Endothelial cell (in vitro differentiated cells): Measurements from ENCODE around the gene FBXO15. TPM values are rescaled to one million over a fixed set of nuclear protein-coding genes. Genes with fewer than 3 reads are reported as not detected.
A peak's percentile ranks its signal among the peaks of the same experiment; 100 is the strongest.

ENCODE experiments used
- DNase-seq: peaks from one replicate; pipeline ENCODE4 v3.0.0; 2021; ENCODE audit warnings: low spot score
- H3K27ac Mint-ChIP-seq: one replicate; pipeline ENCODE4 v1.8.0; 2021; ENCODE audit warnings: mixed read lengths, inconsistent platforms; ENCODE audit not compliant: unreplicated experiment
- H3K27me3 Mint-ChIP-seq: one replicate; pipeline ENCODE4 v1.8.0; 2021; ENCODE audit warnings: mild to moderate bottlenecking, moderate library complexity, mixed read lengths, inconsistent platforms; ENCODE audit not compliant: unreplicated experiment
- H3K36me3 Mint-ChIP-seq: one replicate; pipeline ENCODE4 v1.8.0; 2021; ENCODE audit warnings: mild to moderate bottlenecking, low read depth, mixed read lengths, inconsistent platforms; ENCODE audit not compliant: unreplicated experiment
- H3K4me1 Mint-ChIP-seq: one replicate; pipeline ENCODE4 v1.8.0; 2021; ENCODE audit warnings: mild to moderate bottlenecking, mixed read lengths, inconsistent platforms; ENCODE audit not compliant: unreplicated experiment
- H3K4me3 Mint-ChIP-seq: one replicate; pipeline ENCODE4 v1.8.0; 2021; ENCODE audit warnings: mild to moderate bottlenecking, mixed read lengths, inconsistent platforms; ENCODE audit not compliant: unreplicated experiment
- H3K9me3 Mint-ChIP-seq: one replicate; pipeline ENCODE4 v1.8.0; 2021; ENCODE audit warnings: mixed read lengths, inconsistent platforms; ENCODE audit not compliant: unreplicated experiment
- total RNA-seq: library from RNA; stranded (reverse); fragmentation: NEBNext Ultra II Directional; extraction: Animal tissue kit (Norgen Biotek cat#: 25700); gene quantifications from one replicate; pipeline ENCODE4 v1.2.1, GENCODE V29; 2021; ENCODE audit not compliant: unreplicated experiment
- TF ChIP-seq, protein P1 (sequence below): fragments of 200-600 bp; sonication (generic); IDR thresholded peaks from one replicate; pipeline ENCODE4 v1.5.0; 2021; ENCODE audit warnings: antibody characterized with exemption; ENCODE audit not compliant: unreplicated experiment

FBXO15 gene
- total RNA-seq, 1 donor from 2014 or later, result 5.4 TPM

- DNase-seq, result no peak
- H3K4me1 Mint-ChIP-seq, result peaks cover 2% of the 10 kb centered on the region
- no peak overlapping the region for H3K27ac Mint-ChIP-seq
- H3K36me3 Mint-ChIP-seq, result peaks cover 11% of the 10 kb centered on the region
- TF ChIP-seq, protein P1, sequence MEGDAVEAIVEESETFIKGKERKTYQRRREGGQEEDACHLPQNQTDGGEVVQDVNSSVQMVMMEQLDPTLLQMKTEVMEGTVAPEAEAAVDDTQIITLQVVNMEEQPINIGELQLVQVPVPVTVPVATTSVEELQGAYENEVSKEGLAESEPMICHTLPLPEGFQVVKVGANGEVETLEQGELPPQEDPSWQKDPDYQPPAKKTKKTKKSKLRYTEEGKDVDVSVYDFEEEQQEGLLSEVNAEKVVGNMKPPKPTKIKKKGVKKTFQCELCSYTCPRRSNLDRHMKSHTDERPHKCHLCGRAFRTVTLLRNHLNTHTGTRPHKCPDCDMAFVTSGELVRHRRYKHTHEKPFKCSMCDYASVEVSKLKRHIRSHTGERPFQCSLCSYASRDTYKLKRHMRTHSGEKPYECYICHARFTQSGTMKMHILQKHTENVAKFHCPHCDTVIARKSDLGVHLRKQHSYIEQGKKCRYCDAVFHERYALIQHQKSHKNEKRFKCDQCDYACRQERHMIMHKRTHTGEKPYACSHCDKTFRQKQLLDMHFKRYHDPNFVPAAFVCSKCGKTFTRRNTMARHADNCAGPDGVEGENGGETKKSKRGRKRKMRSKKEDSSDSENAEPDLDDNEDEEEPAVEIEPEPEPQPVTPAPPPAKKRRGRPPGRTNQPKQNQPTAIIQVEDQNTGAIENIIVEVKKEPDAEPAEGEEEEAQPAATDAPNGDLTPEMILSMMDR, result no peak
- H3K27me3 Mint-ChIP-seq, result no peaks in the 10 kb centered on the region
- H3K4me3 Mint-ChIP-seq, result no peak overlapping the region
- no peaks in the 10 kb centered on the region for H3K9me3 Mint-ChIP-seq
These were observed 7.1 kb upstream of the FBXO15 start for GRCh38 chr18:74154716-74155115.

DNA sequence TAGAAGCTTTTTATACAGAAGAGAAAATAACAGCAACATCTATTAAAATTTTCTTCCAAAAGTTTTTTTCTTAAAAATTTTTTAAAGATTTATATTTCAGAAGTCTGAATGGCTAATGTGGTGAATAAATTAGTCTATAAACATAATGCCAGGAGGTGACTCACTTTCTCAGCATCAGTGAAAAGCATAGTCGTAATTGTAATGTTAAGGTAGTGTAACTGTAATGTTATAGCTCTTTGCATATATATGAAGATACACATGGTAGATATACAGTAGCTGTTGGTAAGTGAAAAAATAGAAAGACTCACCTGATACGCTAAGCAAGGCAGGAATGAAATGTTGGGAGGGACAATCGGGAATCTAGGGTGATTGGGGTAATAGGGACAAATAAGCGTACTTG lies 6.2 kb upstream of the FBXO15 start:
- Mint-ChIP-seq H3K27ac (no peak overlapping the region), H3K27me3 (peaks cover 2% of the 10 kb centered on the region), H3K9me3 (no peaks in the 10 kb centered on the region), H3K4me1 (peaks cover 10% of the 10 kb centered on the region), H3K36me3 (peaks cover 11% of the 10 kb centered on the region), H3K4me3 (no peak overlapping the region)
- TF ChIP-seq, protein P1, result no peak
- DNase-seq, result no peak

- DNase-seq, result no peak
- no peak overlapping the region for H3K27ac Mint-ChIP-seq
- H3K4me3 Mint-ChIP-seq, result no peak overlapping the region
- H3K27me3 Mint-ChIP-seq, result peaks cover 2% of the 10 kb centered on the region
- H3K36me3 Mint-ChIP-seq, result peaks cover 11% of the 10 kb centered on the region
- H3K4me1 Mint-ChIP-seq, result peaks cover 13% of the 10 kb centered on the region
- TF ChIP-seq, protein P1, result no peak
- no peaks in the 10 kb centered on the region for H3K9me3 Mint-ChIP-seq
These were observed 5.7 kb upstream of the FBXO15 start for GRCh38 chr18:74153377-74153776.

- no peak overlapping the region for H3K27ac Mint-ChIP-seq
- no peak for DNase-seq
- TF ChIP-seq, protein P1, result peak; percentile 56
- peaks cover 11% of the 10 kb centered on the region for H3K36me3 Mint-ChIP-seq
- no peak overlapping the region for H3K4me3 Mint-ChIP-seq
- peaks cover 3% of the 10 kb centered on the region for H3K27me3 Mint-ChIP-seq
- H3K9me3 Mint-ChIP-seq, result no peaks in the 10 kb centered on the region
- H3K4me1 Mint-ChIP-seq, result peaks cover 13% of the 10 kb centered on the region
These were observed 5.2 kb upstream of the FBXO15 start for GRCh38 chr18:74152857-74153256.

- Mint-ChIP-seq H3K27ac (peak overlapping the region; percentile 3), H3K9me3 (no peaks in the 10 kb centered on the region)
These were observed 4.6 kb upstream of the FBXO15 start for GRCh38 chr18:74152270-74152669.

More at GRCh38 chr18:74152270-74152669, 4.6 kb upstream of the FBXO15 start:
- peaks cover 11% of the 10 kb centered on the region for H3K36me3 Mint-ChIP-seq
- no peak overlapping the region for H3K4me3 Mint-ChIP-seq
- H3K4me1 Mint-ChIP-seq, result peaks cover 13% of the 10 kb centered on the region
- TF ChIP-seq, protein P1, result no peak
- peaks cover 6% of the 10 kb centered on the region for H3K27me3 Mint-ChIP-seq
- no peak for DNase-seq
